ENCODE measurements around the gene SPOCK3. TPM values are rescaled to one million over a fixed set of nuclear protein-coding genes. Genes with fewer than 3 reads are reported as not detected.

SPOCK3 gene
- total RNA-seq, 1 experiment from 2014 or later: not detected

GRCh38 chr4:167176723-167177367 is 57.4 kb downstream of the SPOCK3 start:
- DNase-seq (ENCODE audit: low read depth): no peak

- DNase-seq (ENCODE audit: low read depth): no peak
These were observed 62.4 kb downstream of the SPOCK3 start for GRCh38 chr4:167171928-167172327.

GRCh38 chr4:167168611-167169010 is 65.7 kb downstream of the SPOCK3 start:
- DNase-seq (ENCODE audit: low read depth): no peak

- DNase-seq (ENCODE audit: low read depth): no peak
These were observed 83.7 kb downstream of the SPOCK3 start for GRCh38 chr4:167150587-167150986.

GRCh38 chr4:167144605-167145004 is 89.7 kb downstream of the SPOCK3 start:
- no peak for DNase-seq (ENCODE audit: low read depth)

GRCh38 chr4:167143018-167143417 is 91.3 kb downstream of the SPOCK3 start:
- no peak for DNase-seq (ENCODE audit: low read depth)

GRCh38 chr4:167136270-167136669 is 98.0 kb downstream of the SPOCK3 start:
- DNase-seq (ENCODE audit: low read depth): no peak

- no peak for DNase-seq (ENCODE audit: low read depth)
These were observed 105.1 kb downstream of the SPOCK3 start for GRCh38 chr4:167129146-167129545.

- no peak for DNase-seq (ENCODE audit: low read depth)
These were observed 114.9 kb downstream of the SPOCK3 start for GRCh38 chr4:167119392-167119791.

GRCh38 chr4:167117273-167117672 is 117.0 kb downstream of the SPOCK3 start:
- no peak for DNase-seq (ENCODE audit: low read depth)

GRCh38 chr4:167114416-167114971 is 119.8 kb downstream of the SPOCK3 start:
- DNase-seq (ENCODE audit: low read depth): no peak

GRCh38 chr4:167111622-167112021 is 122.7 kb downstream of the SPOCK3 start:
- DNase-seq (ENCODE audit: low read depth): no peak

GRCh38 chr4:167111092-167111491 is 123.2 kb downstream of the SPOCK3 start:
- no peak for DNase-seq (ENCODE audit: low read depth)

- no peak for DNase-seq (ENCODE audit: low read depth)
These were observed 124.4 kb downstream of the SPOCK3 start for GRCh38 chr4:167109859-167110258.

GRCh38 chr4:167105857-167106256 is 128.4 kb downstream of the SPOCK3 start:
- no peak for DNase-seq (ENCODE audit: low read depth)

GRCh38 chr4:167102475-167102874 is 131.8 kb downstream of the SPOCK3 start:
- DNase-seq (ENCODE audit: low read depth): no peak

GRCh38 chr4:167101035-167101434 is 133.3 kb downstream of the SPOCK3 start:
- no peak for DNase-seq (ENCODE audit: low read depth)

GRCh38 chr4:167100120-167100519 is 134.2 kb downstream of the SPOCK3 start:
- no peak for DNase-seq (ENCODE audit: low read depth)

- DNase-seq (ENCODE audit: low read depth): no peak
These were observed 146.2 kb downstream of the SPOCK3 start for GRCh38 chr4:167088115-167088514.

GRCh38 chr4:167084321-167084720 is 150.0 kb downstream of the SPOCK3 start:
- no peak for DNase-seq (ENCODE audit: low read depth)

- no peak for DNase-seq (ENCODE audit: low read depth)
These were observed 154.5 kb downstream of the SPOCK3 start for GRCh38 chr4:167079762-167080161.

- DNase-seq (ENCODE audit: low read depth): no peak
These were observed 181.6 kb downstream of the SPOCK3 start for GRCh38 chr4:167052631-167053091.

GRCh38 chr4:167049257-167049656 is 185.0 kb downstream of the SPOCK3 start:
- DNase-seq (ENCODE audit: low read depth): no peak

GRCh38 chr4:167041524-167041923 is 192.8 kb downstream of the SPOCK3 start:
- no peak for DNase-seq (ENCODE audit: low read depth)

Measured in RPMI7951 (cell line).